ENCODE results near the gene CCL2. TPM values are rescaled to one million over a fixed set of nuclear protein-coding genes. Genes with fewer than 3 reads are reported as not detected.

The CCL2 gene
- total and polyA plus RNA-seq, 2 donors from 2014 or later = 49.9 to 53.5 TPM

DNA sequence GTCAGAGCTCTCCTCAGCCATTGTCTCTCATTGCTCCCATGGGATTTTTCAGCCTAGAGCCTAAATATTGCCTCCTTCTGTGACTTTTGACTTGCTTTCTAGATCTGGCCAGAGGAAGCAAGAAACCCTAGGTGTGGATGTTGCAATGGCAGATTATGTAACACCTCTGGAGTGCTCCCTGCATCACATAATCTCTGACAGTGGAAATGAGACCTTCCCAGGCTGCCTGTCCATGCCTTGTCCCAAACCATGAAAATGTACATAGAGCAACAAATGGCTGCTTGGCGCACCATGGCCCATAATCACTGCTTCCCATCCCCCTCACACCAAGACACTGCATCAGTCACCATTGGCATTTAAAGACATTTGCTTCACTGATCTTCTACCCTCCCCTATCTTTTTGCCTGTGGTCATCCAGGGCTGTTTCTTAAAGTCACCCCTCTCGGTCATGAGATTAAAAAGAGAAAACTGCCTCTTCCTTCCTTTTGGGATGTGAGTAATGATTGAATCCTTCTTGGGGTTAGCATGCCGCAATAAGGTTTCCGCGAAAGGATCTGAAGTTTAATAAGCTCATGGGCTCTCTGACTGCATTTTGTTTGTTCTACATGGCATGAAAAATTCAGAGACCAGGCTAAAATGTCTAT, 34.2 kb upstream of the CCL2 start:
- TF ChIP-seq, protein P1, sequence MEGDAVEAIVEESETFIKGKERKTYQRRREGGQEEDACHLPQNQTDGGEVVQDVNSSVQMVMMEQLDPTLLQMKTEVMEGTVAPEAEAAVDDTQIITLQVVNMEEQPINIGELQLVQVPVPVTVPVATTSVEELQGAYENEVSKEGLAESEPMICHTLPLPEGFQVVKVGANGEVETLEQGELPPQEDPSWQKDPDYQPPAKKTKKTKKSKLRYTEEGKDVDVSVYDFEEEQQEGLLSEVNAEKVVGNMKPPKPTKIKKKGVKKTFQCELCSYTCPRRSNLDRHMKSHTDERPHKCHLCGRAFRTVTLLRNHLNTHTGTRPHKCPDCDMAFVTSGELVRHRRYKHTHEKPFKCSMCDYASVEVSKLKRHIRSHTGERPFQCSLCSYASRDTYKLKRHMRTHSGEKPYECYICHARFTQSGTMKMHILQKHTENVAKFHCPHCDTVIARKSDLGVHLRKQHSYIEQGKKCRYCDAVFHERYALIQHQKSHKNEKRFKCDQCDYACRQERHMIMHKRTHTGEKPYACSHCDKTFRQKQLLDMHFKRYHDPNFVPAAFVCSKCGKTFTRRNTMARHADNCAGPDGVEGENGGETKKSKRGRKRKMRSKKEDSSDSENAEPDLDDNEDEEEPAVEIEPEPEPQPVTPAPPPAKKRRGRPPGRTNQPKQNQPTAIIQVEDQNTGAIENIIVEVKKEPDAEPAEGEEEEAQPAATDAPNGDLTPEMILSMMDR (IDR thresholded peaks at IDR 0.05; ENCODE audit: borderline replicate concordance, extremely low read depth, insufficient read depth) = no peak
- no peak overlapping the region for H3K4me3 ChIP-seq (ENCODE audit: low read length in 3 of 3)
- H3K4me1 ChIP-seq (ENCODE audit: control insufficient read depth in 2 of 3, insufficient read depth in 2 of 3, low read depth in 1 of 3, low read length in 3 of 3) = no peaks in the 10 kb centered on the region
- DNase-seq = no peak
- FAIRE-seq = no peak
- H3K36me3 ChIP-seq (ENCODE audit: control insufficient read depth in 2 of 3, insufficient read depth in 3 of 3, low read length in 3 of 3) = no peaks in the 10 kb centered on the region
- intact Hi-C loops (cut with DNase I) = no loop called here
- no peaks in the 10 kb centered on the region for H3K9me3 ChIP-seq (ENCODE audit: control insufficient read depth in 2 of 3, insufficient read depth in 1 of 3, low read length in 3 of 3)
- no peak overlapping the region for H3K9ac ChIP-seq (ENCODE audit: low read length in 3 of 3)
- H3K27me3 ChIP-seq (ENCODE audit: control insufficient read depth, insufficient read depth, low read length) = no peaks in the 10 kb centered on the region
- no peak overlapping the region for H3K27ac ChIP-seq (ENCODE audit: low read depth in 2 of 2, low read length in 2 of 2)

DNA sequence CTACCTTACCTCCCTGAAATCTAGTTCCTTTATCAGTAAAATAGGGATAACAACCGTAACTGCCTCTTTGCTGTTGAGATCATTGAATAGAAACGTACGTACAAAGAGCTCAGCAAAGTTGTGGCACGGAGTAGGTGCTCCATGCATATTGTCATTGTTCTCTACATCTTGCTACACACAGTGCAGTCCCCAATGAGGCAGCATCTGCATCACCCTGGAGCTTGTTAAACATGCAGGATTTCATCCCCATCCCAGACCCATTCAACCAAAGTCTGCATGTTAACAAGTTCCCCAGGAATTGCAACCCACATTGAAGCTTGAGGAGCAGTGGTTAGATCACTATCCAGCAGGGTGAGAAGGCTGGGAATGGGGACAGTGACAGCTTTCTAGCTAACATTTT, 33.7 kb upstream of the CCL2 start:
- H3K4me3 ChIP-seq (ENCODE audit: low read length in 3 of 3) = no peak overlapping the region
- H3K9me3 ChIP-seq (ENCODE audit: control insufficient read depth in 2 of 3, insufficient read depth in 1 of 3, low read length in 3 of 3) = no peaks in the 10 kb centered on the region
- FAIRE-seq (no peak), DNase-seq (no peak)
- no peaks in the 10 kb centered on the region for H3K4me1 ChIP-seq (ENCODE audit: control insufficient read depth in 2 of 3, insufficient read depth in 2 of 3, low read depth in 1 of 3, low read length in 3 of 3)
- no peaks in the 10 kb centered on the region for H3K36me3 ChIP-seq (ENCODE audit: control insufficient read depth in 2 of 3, insufficient read depth in 3 of 3, low read length in 3 of 3)
- intact Hi-C loops (cut with DNase I) = no loop called here
- H3K27me3 ChIP-seq (ENCODE audit: control insufficient read depth, insufficient read depth, low read length) = no peaks in the 10 kb centered on the region
- TF ChIP-seq, protein P1 (IDR thresholded peaks at IDR 0.05; ENCODE audit: borderline replicate concordance, extremely low read depth, insufficient read depth) = no peak
- H3K9ac ChIP-seq (ENCODE audit: low read length in 3 of 3) = no peak overlapping the region
- no peak overlapping the region for H3K27ac ChIP-seq (ENCODE audit: low read depth in 2 of 2, low read length in 2 of 2)

DNA sequence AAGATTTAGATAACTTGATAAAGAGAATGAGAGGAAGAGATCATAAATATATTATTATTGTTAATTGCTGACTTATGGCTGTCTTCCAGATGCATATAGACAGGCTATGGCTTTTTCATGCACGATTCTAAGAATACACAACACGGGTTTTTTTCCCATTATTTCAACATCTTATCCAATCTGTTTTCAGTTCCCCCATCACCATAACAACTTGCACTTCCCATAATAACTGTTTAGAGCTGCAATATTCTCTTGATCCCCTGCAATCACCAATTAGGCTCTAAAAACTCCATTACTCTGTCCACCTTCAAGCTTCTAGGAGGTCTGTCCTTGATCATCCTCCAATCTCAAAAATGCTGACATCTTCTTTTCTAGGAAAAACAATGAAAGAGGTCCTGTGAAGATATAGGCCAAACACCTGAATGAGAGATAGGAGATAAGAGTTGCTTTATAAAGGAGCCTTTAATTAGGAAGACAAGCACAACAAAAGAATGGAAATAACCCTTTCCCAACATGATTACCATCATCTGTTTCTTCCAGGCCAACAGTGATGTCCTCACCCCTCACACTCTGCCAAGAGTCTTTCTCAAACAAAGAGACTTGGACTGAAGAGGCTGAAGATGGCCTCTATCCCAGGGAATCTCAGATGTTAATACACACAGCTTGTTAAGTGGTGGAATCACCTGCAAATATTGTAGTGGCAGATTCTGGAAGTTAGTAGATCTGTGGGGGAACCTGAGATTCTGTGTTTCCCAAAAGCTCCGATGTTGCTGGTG, 32.2 kb upstream of the CCL2 start:
- Histone ChIP-seq H3K9me3 (ENCODE audit: control insufficient read depth in 2 of 3, insufficient read depth in 1 of 3, low read length in 3 of 3) (no peaks in the 10 kb centered on the region), H3K27me3 (ENCODE audit: control insufficient read depth, insufficient read depth, low read length) (no peaks in the 10 kb centered on the region), H3K27ac (ENCODE audit: low read depth in 2 of 2, low read length in 2 of 2) (no peak overlapping the region), H3K4me3 (ENCODE audit: low read length in 3 of 3) (no peak overlapping the region), H3K9ac (ENCODE audit: low read length in 3 of 3) (no peak overlapping the region), H3K36me3 (ENCODE audit: control insufficient read depth in 2 of 3, insufficient read depth in 3 of 3, low read length in 3 of 3) (no peaks in the 10 kb centered on the region), H3K4me1 (ENCODE audit: control insufficient read depth in 2 of 3, insufficient read depth in 2 of 3, low read depth in 1 of 3, low read length in 3 of 3) (no peaks in the 10 kb centered on the region)
- intact Hi-C loops (cut with DNase I) = no loop called here
- TF ChIP-seq, protein P1 (IDR thresholded peaks at IDR 0.05; ENCODE audit: borderline replicate concordance, extremely low read depth, insufficient read depth) = no peak
- DNase-seq (no peak), FAIRE-seq (no peak)
